HEK293 (cell line): ENCODE measurements around the gene ROPN1L.
"Not testable (repeated sequence)": the region's sequence is repeated elsewhere in the genome, so short reads cannot be mapped to it uniquely, and the experiment has no call there.

Experiments used
- CTCF ChIA-PET: fragments of 350-600 bp; formaldehyde crosslinking; extraction: SDS; loops from one replicate; lab custom pipeline; 2021; ENCODE audit warnings: antibody characterized with exemption; lab: Yijun Ruan, JAX
- POLR2A ChIA-PET: fragments of 300-600 bp; formaldehyde crosslinking; extraction: SDS; loops from one replicate; lab custom pipeline; 2020; ENCODE audit warnings: antibody characterized with exemption, inconsistent platforms; lab: Yijun Ruan, JAX
- H3K27ac ChIP-seq: fragments of 200-500 bp; sonication (Bioruptor generic); 2 replicates; pipeline ENCODE4 v1.5.1; 2014; ENCODE audit warnings: low read depth, low read length, control low read depth, inconsistent platforms; ENCODE audit errors: extremely low read depth
- H3K36me3 ChIP-seq, 2 experiments: fragments of 200-500 bp in 1 of 2; sonication (Bioruptor generic) in 1 of 2; 1 replicate in 1 of 2; 2 replicates in 1 of 2; pipeline ENCODE4 v1.5.1; 2014 to 2017; ENCODE audit warnings: inconsistent platforms in 2 of 2, low read length in 2 of 2; ENCODE audit not compliant: control insufficient read depth in 2 of 2, insufficient read depth in 1 of 2
- H3K4me1 ChIP-seq: fragments of 200-500 bp; sonication (Bioruptor generic); 2 replicates; pipeline ENCODE4 v1.5.1; 2014; ENCODE audit warnings: mild to moderate bottlenecking, low read length, inconsistent platforms; ENCODE audit not compliant: control insufficient read depth, insufficient read depth
- H3K4me3 ChIP-seq: 2 replicates; pipeline ENCODE4 v1.5.1; 2011; ENCODE audit warnings: low read depth, mild to moderate bottlenecking, control low read depth, low read length, moderate library complexity
- H3K9me3 ChIP-seq: fragments of 200-500 bp; sonication (Bioruptor generic); 2 replicates; pipeline ENCODE4 v1.5.1; 2014; ENCODE audit warnings: low read depth, low read length, inconsistent platforms; ENCODE audit not compliant: control insufficient read depth, insufficient read depth
- FEZF1 ChIP-seq: fragments of 450-650 bp; formaldehyde crosslinking; IDR thresholded peaks from 2 replicates; pipeline ENCODE4 v1.5.1; 2016; ENCODE audit warnings: missing biosample characterization, missing genetic modification characterization
- HOXC10 ChIP-seq: sonication (generic); formaldehyde crosslinking; IDR thresholded peaks from 2 replicates; pipeline ENCODE4 v1.8.1; 2023; ENCODE audit warnings: mild to moderate bottlenecking, missing genetic modification reagents
- KLF9 ChIP-seq: fragments of 450-650 bp; formaldehyde crosslinking; IDR thresholded peaks from 2 replicates; pipeline ENCODE4 v1.5.1; 2016; ENCODE audit warnings: missing biosample characterization, missing genetic modification characterization, low read depth
- MEIS1 ChIP-seq: sonication (generic); formaldehyde crosslinking; IDR thresholded peaks from 2 replicates; pipeline ENCODE4 v1.8.1; 2022; ENCODE audit warnings: missing genetic modification reagents, mild to moderate bottlenecking, borderline replicate concordance
- PRDM1 ChIP-seq: fragments of 450-650 bp; formaldehyde crosslinking; IDR thresholded peaks from 2 replicates; pipeline ENCODE4; 2016; ENCODE audit warnings: missing biosample characterization, missing genetic modification characterization
- SETDB1 ChIP-seq: IDR thresholded peaks from one replicate; pipeline ENCODE4 v1.6.1; 2017; ENCODE audit warnings: mild to moderate bottlenecking, low read length, moderate library complexity, mixed read lengths; ENCODE audit not compliant: insufficient read length
- ZBTB48 ChIP-seq: fragments of 450-650 bp; formaldehyde crosslinking; IDR thresholded peaks from 2 replicates; pipeline ENCODE4 v1.5.1; 2016; ENCODE audit warnings: missing biosample characterization, missing genetic modification characterization
- ZFP37 ChIP-seq: fragments of 450-650 bp; formaldehyde crosslinking; IDR thresholded peaks from 2 replicates; pipeline ENCODE4 v1.5.1; 2016; ENCODE audit warnings: missing biosample characterization, missing genetic modification characterization
- ZNF140 ChIP-seq: fragments of 450-650 bp; formaldehyde crosslinking; IDR thresholded peaks from 2 replicates; pipeline ENCODE4 v1.5.1; 2016; ENCODE audit warnings: missing biosample characterization, missing genetic modification characterization
- ZNF341 ChIP-seq: fragments of 450-650 bp; formaldehyde crosslinking; IDR thresholded peaks from 2 replicates; pipeline ENCODE4; 2016; ENCODE audit warnings: low read depth, missing biosample characterization, missing genetic modification characterization
- ZNF354C ChIP-seq: fragments of 450-650 bp; formaldehyde crosslinking; IDR thresholded peaks from 2 replicates; pipeline ENCODE4 v1.5.1; 2016; ENCODE audit warnings: missing biosample characterization, missing genetic modification characterization, low read depth, borderline replicate concordance
- ZNF558 ChIP-seq: fragments of 450-650 bp; formaldehyde crosslinking; IDR thresholded peaks from 2 replicates; pipeline ENCODE4 v1.5.1; 2016; ENCODE audit warnings: missing biosample characterization, missing genetic modification characterization
- ZNF571 ChIP-seq: fragments of 450-650 bp; formaldehyde crosslinking; IDR thresholded peaks from 2 replicates; pipeline ENCODE4 v1.5.0; 2017; ENCODE audit warnings: missing biosample characterization, missing genetic modification characterization
- ZNF624 ChIP-seq: fragments of 450-650 bp; formaldehyde crosslinking; IDR thresholded peaks from 2 replicates; pipeline ENCODE4 v1.5.1; 2017; ENCODE audit warnings: missing biosample characterization, missing genetic modification characterization
- ZNF704 ChIP-seq: fragments of 450-650 bp; formaldehyde crosslinking; IDR thresholded peaks from 2 replicates; pipeline ENCODE4 v1.5.1; 2016; ENCODE audit warnings: missing biosample characterization, missing genetic modification characterization
- ZNF707 ChIP-seq: fragments of 450-650 bp; formaldehyde crosslinking; IDR thresholded peaks from 2 replicates; pipeline ENCODE4 v1.5.1; 2016; ENCODE audit warnings: missing biosample characterization, missing genetic modification characterization
- ZNF76 ChIP-seq: fragments of 450-650 bp; formaldehyde crosslinking; IDR thresholded peaks from 2 replicates; pipeline ENCODE4; 2016; ENCODE audit warnings: low read depth, missing biosample characterization, missing genetic modification characterization, borderline replicate concordance
- ZNF791 ChIP-seq: fragments of 450-650 bp; formaldehyde crosslinking; IDR thresholded peaks from 2 replicates; pipeline ENCODE4 v1.5.1; 2016; ENCODE audit warnings: missing biosample characterization, missing genetic modification characterization
- TF ChIP-seq, protein P1 (sequence below): fragments of 450-650 bp; formaldehyde crosslinking; IDR thresholded peaks from 2 replicates; pipeline ENCODE4 v1.5.1; 2017; ENCODE audit warnings: missing biosample characterization, missing genetic modification characterization
- TF ChIP-seq, protein P2 (sequence below): fragments of 450-650 bp; formaldehyde crosslinking; IDR thresholded peaks from 2 replicates; pipeline ENCODE4 v1.5.1; 2017; ENCODE audit warnings: missing biosample characterization, missing genetic modification characterization
- TF ChIP-seq, protein P3 (sequence below): fragments of 450-650 bp; formaldehyde crosslinking; IDR thresholded peaks from 2 replicates; pipeline ENCODE4; 2016; ENCODE audit warnings: missing biosample characterization, missing genetic modification characterization

ROPN1L gene

GRCh38 chr5:10494497-10494896 is 52.8 kb downstream of the ROPN1L start:
- not testable (repeated sequence) for H3K9me3 ChIP-seq, H3K27ac ChIP-seq, H3K4me3 ChIP-seq, H3K4me1 ChIP-seq, H3K36me3 ChIP-seq
- peak; percentile 87 for TF ChIP-seq SETDB1
- ChIA-PET CTCF (interaction anchor here (1.1 kb wide), 1 partner anchor 42 kb away, joined by 3 read pairs; no protein-coding TSS in a partner anchor), POLR2A (interaction anchor here (1.5 kb wide), 1 partner anchor 133 kb away, joined by 3 read pairs; no protein-coding TSS in a partner anchor)

DNA sequence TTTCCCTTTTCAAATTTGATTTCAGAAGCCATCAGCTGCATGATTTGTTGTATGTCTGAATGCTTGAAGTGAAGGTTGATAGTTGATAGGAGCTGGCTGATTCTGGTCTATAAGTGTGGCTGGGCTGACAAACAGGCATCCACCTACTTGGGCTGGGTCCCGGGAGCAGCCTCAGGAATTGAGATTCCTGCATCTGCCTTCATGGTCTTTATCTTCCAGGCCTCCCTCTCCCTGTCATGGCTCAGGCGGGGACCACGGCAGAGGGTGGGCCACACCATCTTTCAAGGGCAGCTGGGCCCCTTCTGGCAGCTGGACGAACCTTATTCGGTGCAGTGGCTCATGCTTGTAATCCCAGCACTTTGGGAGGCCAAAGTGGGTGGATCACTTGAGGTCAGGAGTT is 55.9 kb downstream of the ROPN1L start:
- no peak overlapping the region for H3K27ac ChIP-seq
- 0 out of 2 replicates have a peak, but pooled peaks cover 3% of the 10 kb centered on the region for H3K4me1 ChIP-seq
- TF ChIP-seq ZNF571 (tag by site-specific recombination) = no peak
- TF ChIP-seq ZNF341 (tag by site-specific recombination) = no peak
- no peak for TF ChIP-seq ZNF624
- TF ChIP-seq MEIS1 (CRISPR knock-in tag) = no peak
- TF ChIP-seq HOXC10 (CRISPR knock-in tag) = no peak
- TF ChIP-seq ZBTB48 (tag by site-specific recombination) = no peak
- TF ChIP-seq ZNF791 (tag by site-specific recombination) = no peak
- TF ChIP-seq FEZF1 = no peak
- no peaks in the 10 kb centered on the region for H3K9me3 ChIP-seq
- no peaks in the 10 kb centered on the region for H3K36me3 ChIP-seq
- ChIA-PET POLR2A (interaction anchor here (1.1 kb wide), 1 partner anchor 9 kb away, joined by 3 read pairs; no protein-coding TSS in a partner anchor), CTCF (interaction anchor here (2.6 kb wide), 1 partner anchor 44 kb away, joined by 14 read pairs; no protein-coding TSS in a partner anchor)
- no peak overlapping the region for H3K4me3 ChIP-seq

DNA sequence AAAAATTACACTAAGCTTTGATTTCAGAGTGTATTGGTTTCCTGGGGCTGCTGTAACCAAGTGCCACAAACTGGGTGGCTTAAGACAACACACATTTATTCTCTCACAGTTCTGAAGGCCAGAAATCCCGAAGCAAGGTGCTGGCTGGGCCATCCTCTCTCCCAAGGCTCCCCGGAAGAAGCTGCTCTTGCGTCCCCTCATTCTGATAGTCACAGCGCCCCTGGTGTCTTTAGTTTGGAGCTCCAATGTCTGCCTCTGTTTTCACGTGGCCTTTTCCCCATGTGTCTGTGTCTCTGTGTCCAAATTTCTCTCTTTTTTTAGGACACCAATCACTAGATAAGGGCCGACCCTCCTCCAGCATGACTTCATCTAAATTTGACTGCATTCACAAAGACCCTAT is 56.7 kb downstream of the ROPN1L start:
- TF ChIP-seq, protein P1, sequence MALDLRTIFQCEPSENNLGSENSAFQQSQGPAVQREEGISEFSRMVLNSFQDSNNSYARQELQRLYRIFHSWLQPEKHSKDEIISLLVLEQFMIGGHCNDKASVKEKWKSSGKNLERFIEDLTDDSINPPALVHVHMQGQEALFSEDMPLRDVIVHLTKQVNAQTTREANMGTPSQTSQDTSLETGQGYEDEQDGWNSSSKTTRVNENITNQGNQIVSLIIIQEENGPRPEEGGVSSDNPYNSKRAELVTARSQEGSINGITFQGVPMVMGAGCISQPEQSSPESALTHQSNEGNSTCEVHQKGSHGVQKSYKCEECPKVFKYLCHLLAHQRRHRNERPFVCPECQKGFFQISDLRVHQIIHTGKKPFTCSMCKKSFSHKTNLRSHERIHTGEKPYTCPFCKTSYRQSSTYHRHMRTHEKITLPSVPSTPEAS (tag by site-specific recombination) = no peak
- TF ChIP-seq, protein P2, sequence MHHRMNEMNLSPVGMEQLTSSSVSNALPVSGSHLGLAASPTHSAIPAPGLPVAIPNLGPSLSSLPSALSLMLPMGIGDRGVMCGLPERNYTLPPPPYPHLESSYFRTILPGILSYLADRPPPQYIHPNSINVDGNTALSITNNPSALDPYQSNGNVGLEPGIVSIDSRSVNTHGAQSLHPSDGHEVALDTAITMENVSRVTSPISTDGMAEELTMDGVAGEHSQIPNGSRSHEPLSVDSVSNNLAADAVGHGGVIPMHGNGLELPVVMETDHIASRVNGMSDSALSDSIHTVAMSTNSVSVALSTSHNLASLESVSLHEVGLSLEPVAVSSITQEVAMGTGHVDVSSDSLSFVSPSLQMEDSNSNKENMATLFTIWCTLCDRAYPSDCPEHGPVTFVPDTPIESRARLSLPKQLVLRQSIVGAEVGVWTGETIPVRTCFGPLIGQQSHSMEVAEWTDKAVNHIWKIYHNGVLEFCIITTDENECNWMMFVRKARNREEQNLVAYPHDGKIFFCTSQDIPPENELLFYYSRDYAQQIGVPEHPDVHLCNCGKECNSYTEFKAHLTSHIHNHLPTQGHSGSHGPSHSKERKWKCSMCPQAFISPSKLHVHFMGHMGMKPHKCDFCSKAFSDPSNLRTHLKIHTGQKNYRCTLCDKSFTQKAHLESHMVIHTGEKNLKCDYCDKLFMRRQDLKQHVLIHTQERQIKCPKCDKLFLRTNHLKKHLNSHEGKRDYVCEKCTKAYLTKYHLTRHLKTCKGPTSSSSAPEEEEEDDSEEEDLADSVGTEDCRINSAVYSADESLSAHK = no peak
- TF ChIP-seq PRDM1 (tag by site-specific recombination) (no peak), ZNF76 (no peak), KLF9 (tag by site-specific recombination) (no peak), ZNF558 (tag by site-specific recombination) (no peak), ZNF140 (tag by site-specific recombination) (no peak), ZNF704 (tag by site-specific recombination) (no peak), ZNF707 (no peak), ZFP37 (tag by site-specific recombination) (no peak), HOXC10 (CRISPR knock-in tag) (no peak), ZNF354C (tag by site-specific recombination) (no peak)
- TF ChIP-seq, protein P3, sequence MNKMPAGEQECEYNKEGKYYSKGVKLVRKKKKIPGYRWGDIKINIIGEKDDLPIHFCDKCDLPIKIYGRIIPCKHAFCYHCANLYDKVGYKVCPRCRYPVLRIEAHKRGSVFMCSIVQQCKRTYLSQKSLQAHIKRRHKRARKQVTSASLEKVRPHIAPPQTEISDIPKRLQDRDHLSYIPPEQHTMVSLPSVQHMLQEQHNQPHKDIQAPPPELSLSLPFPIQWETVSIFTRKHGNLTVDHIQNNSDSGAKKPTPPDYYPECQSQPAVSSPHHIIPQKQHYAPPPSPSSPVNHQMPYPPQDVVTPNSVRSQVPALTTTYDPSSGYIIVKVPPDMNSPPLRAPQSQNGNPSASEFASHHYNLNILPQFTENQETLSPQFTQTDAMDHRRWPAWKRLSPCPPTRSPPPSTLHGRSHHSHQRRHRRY (tag by site-specific recombination) = no peak
- TF ChIP-seq, all 188 proteins: peak for 0
- Histone ChIP-seq H3K4me1 (0 out of 2 replicates have a peak, but pooled peaks cover 3% of the 10 kb centered on the region), H3K27ac (no peak overlapping the region), H3K9me3 (no peaks in the 10 kb centered on the region), H3K4me3 (no peak overlapping the region), H3K36me3 (no peaks in the 10 kb centered on the region)
- ChIA-PET CTCF (interaction anchor here (0.9 to 2.6 kb wide), 2 partner anchors 17 to 45 kb away, joined by 5 to 14 read pairs; no protein-coding TSS in a partner anchor), POLR2A (no interaction called here)
